Stomach (tissue), 9 donors: Measurements from ENCODE around the gene MAST4. TPM values are rescaled to one million over a fixed set of nuclear protein-coding genes. Genes with fewer than 3 reads are reported as not detected.

Experiments
- DNase-seq, 2 donors: peaks; one replicate each; pipeline versions ENCODE4 v3.0.0 to v3.0.0-alpha.2; 2013 to 2019
- H3K27ac ChIP-seq, 5 donors: fragments of 200-600 bp in 4 of 5; sonication (generic) in 4 of 5; one replicate each; pipeline ENCODE4 v1.5.1; 2013 to 2019; ENCODE audit warnings: mild to moderate bottlenecking in 1 of 5, moderate library complexity in 1 of 5
- H3K27me3 ChIP-seq, 3 donors: fragments of 200-600 bp; sonication (generic); one replicate each; pipeline ENCODE4 v1.5.1; 2017 to 2019; ENCODE audit warnings: mixed run types in 1 of 3
- H3K36me3 ChIP-seq, 4 donors: fragments of 200-600 bp; sonication (generic); 1 replicate in 3 of 4; 2 replicates in 1 of 4; pipeline ENCODE4 v1.5.1; 2016 to 2019
- H3K4me1 ChIP-seq, 4 donors: fragments of 200-600 bp; sonication (generic); one replicate each; pipeline ENCODE4 v1.5.1; 2016 to 2019
- H3K4me3 ChIP-seq, 4 donors: fragments of 200-600 bp; sonication (generic) in 3 of 4; one replicate each; pipeline ENCODE4 v1.5.1; 2016 to 2019; ENCODE audit warnings: mild to moderate bottlenecking in 1 of 4
- H3K9me3 ChIP-seq, 4 donors: fragments of 200-600 bp; sonication (generic); one replicate each; pipeline ENCODE4 v1.5.1; 2016 to 2019
- CTCF ChIP-seq, 7 experiments: fragments of 450-650 bp in 4 of 7; fragments of 200-600 bp in 3 of 7; sonication (generic) in 3 of 7; IDR thresholded peaks; one replicate each; pipeline ENCODE4 v1.5.1; 2016 to 2019; ENCODE audit warnings: antibody characterized with exemption in 7 of 7, control low read depth in 2 of 7, mild to moderate bottlenecking in 1 of 7
- EP300 ChIP-seq: sonication (generic); formaldehyde crosslinking; IDR thresholded peaks from one replicate; pipeline ENCODE4 v1.6.1; 2017; ENCODE audit warnings: antibody characterized with exemption
- POLR2A ChIP-seq, 4 donors: fragments of 450-650 bp; IDR thresholded peaks; one replicate each; pipeline ENCODE4 v1.6.1; 2016; ENCODE audit warnings: antibody characterized with exemption in 4 of 4, control low read depth in 2 of 4, mild to moderate bottlenecking in 1 of 4, moderate library complexity in 1 of 4
- POLR2AphosphoS5 ChIP-seq, 3 donors: sonication (generic); formaldehyde crosslinking; IDR thresholded peaks; one replicate each; pipeline ENCODE4 v1.6.1; 2016; ENCODE audit warnings: antibody characterized with exemption in 3 of 3
- WGBS, 5 donors: extraction: QIAGEN DNeasy Blood & Tissue Kit in 3 of 5; methylation state at CpG; one replicate each; pipeline versions ENCODE4 v1.1.5 to v1.1.7; 2013 to 2018; 5-methylcytosine and 5-hydroxymethylcytosine counted together
- intact Hi-C: fragments of 100-400 bp; cut with DNase I; formaldehyde crosslinking; loops from one replicate; pipeline ENCODE4 v1.15.1; 2023; ENCODE audit warnings: low total_unique reads
- polyA plus RNA-seq, 3 donors: library from polyadenylated mRNA; stranded (reverse); fragments of 200-250 nt; gene quantifications; one replicate each; pipeline ENCODE4 v1.2.3, GENCODE V29; 2013
- total RNA-seq, 5 donors: library from RNA; depleted of rRNA; stranded (reverse); fragments of >200 nt; gene quantifications; one replicate each; pipeline versions ENCODE4 v1.1.0 to v1.2.3, GENCODE V29; 2014 to 2016
- donor health status: healthy with polysubstance abuse.
- donor health status: Bipolar disorder and iron deficiency.
- donor health status: healthy.

Gene MAST4
- total and polyA plus RNA-seq, 8 donors: 1.5 to 52.5 (median 32.1) TPM

- no peak overlapping the region for H3K4me3 ChIP-seq
- 23 to 57% (median 48%) methylated on average over 1 of the region's 1 CpG for WGBS, 5 donors
- no peak for DNase-seq
- no peaks in the 10 kb centered on the region for H3K27me3 ChIP-seq
- intact Hi-C loops: no loop called here
- H3K27ac ChIP-seq: no peak overlapping the region
- peaks cover 0 to 13% (median 6%) of the 10 kb centered on the region in 4 donors for H3K9me3 ChIP-seq
- no peak for TF ChIP-seq EP300
- TF ChIP-seq POLR2A (IDR thresholded peaks at IDR 0.05): no peak
- no peak for TF ChIP-seq POLR2AphosphoS5 (IDR thresholded peaks at IDR 0.05)
- no peak for TF ChIP-seq CTCF (IDR thresholded peaks at IDR 0.05)
- H3K36me3 ChIP-seq: no peaks in the 10 kb centered on the region
- peaks cover 0 to 15% (median 2%) of the 10 kb centered on the region in 4 donors for H3K4me1 ChIP-seq
Observed at GRCh38 chr5:66553368-66553912, 42.8 kb upstream of the MAST4 start.

GRCh38 chr5:66553916-66554575 is 42.1 kb upstream of the MAST4 start:
- 18 to 52% (median 37%) methylated on average over 6 of the region's 6 CpGs for WGBS, 5 donors
- peak in 1 of 2 donors; percentile 35 for DNase-seq
- no peak overlapping the region for H3K27ac ChIP-seq

DNA sequence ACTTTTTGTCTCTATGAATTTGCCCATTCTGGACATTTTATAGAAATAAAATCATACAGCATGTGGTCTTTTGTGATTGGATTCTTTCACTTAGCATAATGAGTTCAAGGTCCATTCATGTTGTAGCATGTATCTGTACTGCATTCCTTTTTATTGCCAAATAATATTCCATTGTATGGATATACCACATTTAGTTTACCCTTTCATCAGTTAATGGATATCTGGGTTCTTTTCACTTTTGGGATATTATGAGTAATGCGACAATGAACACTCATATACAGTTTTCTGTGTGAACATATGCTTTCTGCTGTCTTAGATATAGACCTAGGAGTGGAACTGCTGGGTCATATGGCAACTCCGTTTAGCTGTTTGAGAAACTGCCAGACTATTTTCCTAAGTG is 41.3 kb upstream of the MAST4 start:
- H3K36me3 ChIP-seq: no peaks in the 10 kb centered on the region
- H3K27me3 ChIP-seq: no peaks in the 10 kb centered on the region
- H3K9me3 ChIP-seq: peaks cover 0 to 8% (median 0%) of the 10 kb centered on the region in 4 donors
- H3K4me1 ChIP-seq: peaks cover 0 to 15% (median 2%) of the 10 kb centered on the region in 4 donors
- no peak for DNase-seq
- intact Hi-C loops: no loop called here
- 91 to 98% (median 96%) methylated on average over 2 of the region's 2 CpGs for WGBS, 5 donors
- H3K27ac ChIP-seq: no peak overlapping the region
- H3K4me3 ChIP-seq: no peak overlapping the region
- no peak for TF ChIP-seq POLR2AphosphoS5 (IDR thresholded peaks at IDR 0.05)

More at GRCh38 chr5:66553916-66554575, 42.1 kb upstream of the MAST4 start:
- no peaks in the 10 kb centered on the region for H3K36me3 ChIP-seq
- H3K4me1 ChIP-seq: peaks cover 0 to 15% (median 2%) of the 10 kb centered on the region in 4 donors
- H3K9me3 ChIP-seq: peaks cover 0 to 11% (median 3%) of the 10 kb centered on the region in 4 donors
- intact Hi-C loops: no loop called here
- no peak overlapping the region for H3K4me3 ChIP-seq
- no peaks in the 10 kb centered on the region for H3K27me3 ChIP-seq
- no peak for TF ChIP-seq POLR2A (IDR thresholded peaks at IDR 0.05)
- no peak for TF ChIP-seq POLR2AphosphoS5 (IDR thresholded peaks at IDR 0.05)
- no peak for TF ChIP-seq EP300
- no peak for TF ChIP-seq CTCF (IDR thresholded peaks at IDR 0.05)

DNA sequence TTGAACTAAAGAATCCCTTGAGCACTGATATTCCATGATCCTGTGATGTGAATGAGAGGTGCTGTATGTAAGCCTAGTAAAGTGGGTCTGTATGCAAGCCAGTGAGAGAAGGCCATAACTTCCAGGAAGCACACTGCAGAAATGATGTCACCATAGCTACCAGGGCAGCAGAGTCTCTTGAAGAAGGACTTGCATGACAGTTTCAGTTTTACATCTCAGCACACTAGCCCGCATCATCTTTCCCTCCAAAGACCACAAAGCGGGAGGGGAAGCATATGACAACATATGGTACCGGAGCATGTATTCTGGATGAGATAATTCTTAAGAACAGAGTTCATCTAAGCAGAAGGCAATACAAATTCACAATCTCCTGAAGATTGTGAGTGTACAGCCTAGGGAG is 37.6 kb upstream of the MAST4 start:
- Histone ChIP-seq H3K27ac (no peak overlapping the region), H3K4me1 (peaks cover 0 to 11% (median under 1%) of the 10 kb centered on the region in 4 donors), H3K4me3 (no peak overlapping the region), H3K9me3 (peaks cover 0 to 8% (median 0%) of the 10 kb centered on the region in 4 donors), H3K27me3 (no peaks in the 10 kb centered on the region), H3K36me3 (no peaks in the 10 kb centered on the region)
- intact Hi-C loops: no loop called here
- WGBS, 5 donors: 82 to 94% (median 90%) methylated on average over 3 of the region's 3 CpGs
- DNase-seq: peak in 1 of 2 donors; percentile 35
- TF ChIP-seq POLR2AphosphoS5 (IDR thresholded peaks at IDR 0.05) (no peak), CTCF (IDR thresholded peaks at IDR 0.05) (no peak), POLR2A (IDR thresholded peaks at IDR 0.05) (no peak), EP300 (no peak)

GRCh38 chr5:66560371-66560770 is 35.8 kb upstream of the MAST4 start:
- no peaks in the 10 kb centered on the region for H3K27me3 ChIP-seq
- peaks cover 0 to under 1% (median 0%) of the 10 kb centered on the region in 4 donors for H3K9me3 ChIP-seq
- no peak overlapping the region for H3K4me3 ChIP-seq
- WGBS, 5 donors: 82 to 90% (median 88%) methylated on average over 4 of the region's 4 CpGs
- DNase-seq: no peak
- intact Hi-C loops: no loop called here
- no peak overlapping the region for H3K27ac ChIP-seq
- TF ChIP-seq EP300 (no peak), CTCF (IDR thresholded peaks at IDR 0.05) (no peak), POLR2A (IDR thresholded peaks at IDR 0.05) (no peak), POLR2AphosphoS5 (IDR thresholded peaks at IDR 0.05) (no peak)
- no peaks in the 10 kb centered on the region for H3K4me1 ChIP-seq
- no peaks in the 10 kb centered on the region for H3K36me3 ChIP-seq
